DMS153 treated with DMSO at 0.1 percent for 48 hours (cell line): ENCODE data around the gene SLC22A23.

Source experiments
- DNase-seq: peaks from one replicate; lab custom pipeline; 2025; ENCODE audit not compliant: unreplicated experiment; lab: John Stamatoyannopoulos, UW

The SLC22A23 gene

GRCh38 chr6:3372912-3373554, 83.8 kb downstream of the SLC22A23 start:
- no peak for DNase-seq

DNA sequence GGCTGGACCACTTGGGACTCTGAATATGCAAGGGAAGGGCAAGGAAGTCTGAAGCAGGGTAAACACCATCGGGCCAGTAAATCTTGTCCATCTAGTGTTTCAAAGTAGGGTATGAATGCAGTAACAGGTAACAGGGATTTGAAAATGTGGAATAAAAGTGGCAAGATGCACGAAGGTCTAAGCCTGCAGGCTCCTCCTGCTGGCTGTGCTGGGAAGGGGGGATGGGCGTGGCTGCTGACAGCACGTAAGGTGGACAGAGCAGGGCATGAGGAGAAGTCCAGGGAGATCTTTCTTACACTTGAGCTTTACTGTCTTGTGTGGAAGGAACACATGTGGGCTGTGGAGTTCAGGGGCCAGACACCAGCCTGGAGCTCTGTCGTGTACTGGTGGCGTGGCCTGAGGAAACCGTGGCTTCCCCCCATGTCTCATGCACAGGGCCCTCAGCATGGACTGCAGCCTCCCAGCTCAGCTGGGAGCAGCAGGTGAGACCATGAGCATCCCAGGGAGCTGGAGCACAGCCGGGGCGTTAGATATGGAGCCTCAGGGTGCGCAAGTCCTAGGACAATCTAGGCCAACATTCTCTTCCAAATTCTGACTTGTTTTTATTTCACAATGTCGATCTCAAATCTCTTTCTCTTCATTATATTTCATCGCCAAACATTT, 84.5 kb downstream of the SLC22A23 start:
- no peak for DNase-seq

GRCh38 chr6:3371222-3371949, 85.5 kb downstream of the SLC22A23 start:
- DNase-seq = no peak

- no peak for DNase-seq
Measured at GRCh38 chr6:3370361-3371221, 86.3 kb downstream of the SLC22A23 start.

- no peak for DNase-seq
Measured at GRCh38 chr6:3369985-3370360, 86.9 kb downstream of the SLC22A23 start.

GRCh38 chr6:3368685-3369084, 88.2 kb downstream of the SLC22A23 start:
- DNase-seq = no peak

- DNase-seq = no peak
Measured at GRCh38 chr6:3367630-3368029, 89.2 kb downstream of the SLC22A23 start.

DNA sequence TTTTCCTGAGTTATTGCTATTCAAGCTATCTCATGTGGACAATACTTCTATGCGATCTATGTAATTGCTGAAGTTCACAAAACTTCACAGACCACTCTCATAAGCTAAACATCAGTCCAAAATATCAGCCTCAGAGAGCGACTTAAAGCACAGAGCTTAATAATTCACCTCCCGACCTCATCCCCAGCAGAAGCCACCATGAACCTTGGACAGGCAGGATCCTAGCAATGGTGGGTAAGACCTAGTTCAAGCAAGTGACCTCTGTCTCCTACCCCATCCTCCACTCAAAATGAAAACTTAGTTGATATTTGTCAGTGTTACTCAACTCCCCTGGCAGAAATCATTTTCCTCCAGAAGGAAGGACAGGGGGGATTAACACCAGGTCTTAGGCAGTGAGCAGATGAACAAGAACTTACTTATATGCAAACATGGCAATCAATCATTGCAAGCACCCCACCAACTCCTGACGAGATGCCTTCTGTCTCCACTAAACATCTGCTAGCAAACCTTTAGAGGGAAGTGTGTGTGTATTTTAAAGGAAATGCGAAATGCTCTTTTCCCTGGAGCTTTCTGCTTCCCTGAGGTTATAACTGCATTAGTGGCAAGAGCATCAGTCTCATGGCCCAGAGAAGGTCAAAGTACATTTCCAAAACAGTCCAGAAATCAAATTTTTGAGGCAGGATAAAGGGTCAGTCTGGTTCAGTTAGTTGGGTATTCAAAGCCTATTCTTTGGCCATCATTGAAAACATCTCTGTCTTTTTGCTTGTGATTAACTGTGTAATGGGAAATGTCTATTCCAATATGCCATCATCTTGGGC, 90.0 kb downstream of the SLC22A23 start:
- no peak for DNase-seq

DNA sequence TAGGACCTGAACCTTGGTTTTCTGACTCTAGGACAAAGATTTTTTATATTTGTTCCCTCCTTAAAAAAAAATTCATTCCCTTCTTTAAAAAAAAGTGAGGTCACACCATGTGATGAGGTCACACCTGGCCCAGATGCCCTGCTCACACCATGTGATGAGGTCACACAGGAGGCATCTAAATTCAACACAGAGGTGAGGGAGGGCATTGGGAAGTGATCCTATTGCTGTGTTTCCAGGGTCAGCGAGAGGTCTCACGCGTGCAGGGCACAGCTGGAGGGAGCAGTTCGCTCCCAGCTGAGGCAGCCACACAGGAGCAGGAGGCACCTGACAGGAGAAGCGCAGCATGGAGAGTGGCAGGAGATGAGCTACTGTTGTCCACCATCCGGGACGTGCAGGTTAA, 92.5 kb downstream of the SLC22A23 start:
- no peak for DNase-seq

GRCh38 chr6:3363296-3364025, 93.4 kb downstream of the SLC22A23 start:
- DNase-seq = peak; percentile 7

DNA sequence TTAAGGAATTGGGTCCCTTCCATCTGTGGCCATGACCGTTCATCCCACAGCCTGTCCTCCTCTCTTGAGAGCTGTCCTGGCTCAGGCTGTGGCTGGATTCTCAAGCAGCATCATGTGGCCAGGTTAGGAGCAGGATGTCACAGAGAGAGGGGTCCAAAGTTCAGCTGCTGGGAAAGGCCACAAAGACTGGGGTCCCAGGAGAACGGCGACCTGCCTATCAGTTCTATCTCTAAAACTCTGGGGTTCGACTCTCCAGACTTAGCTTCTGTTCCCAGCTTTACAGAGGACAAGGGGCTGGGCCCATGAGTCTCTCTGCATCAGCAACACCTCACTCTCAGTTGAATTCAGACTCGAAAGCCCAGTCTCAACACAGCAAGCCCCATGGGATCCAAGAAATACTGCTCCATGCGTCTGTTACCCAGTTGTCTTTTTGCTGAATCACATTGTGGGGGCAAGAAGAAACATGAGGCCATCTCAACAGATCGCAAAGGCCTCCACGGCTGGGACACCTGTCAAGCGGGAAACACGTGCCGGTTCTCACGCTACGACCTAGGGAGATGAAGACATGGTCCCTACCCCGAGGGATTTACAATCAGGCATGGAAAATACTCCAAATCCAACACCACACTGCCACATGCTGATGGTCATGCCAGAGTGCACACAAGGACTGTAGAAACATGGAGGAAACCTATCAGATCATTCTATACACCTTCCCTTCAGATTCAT, 95.4 kb downstream of the SLC22A23 start:
- DNase-seq = no peak

- DNase-seq = no peak
Measured at GRCh38 chr6:3360727-3361045, 96.2 kb downstream of the SLC22A23 start.

- no peak for DNase-seq
Measured at GRCh38 chr6:3359973-3360726, 96.7 kb downstream of the SLC22A23 start.

DNA sequence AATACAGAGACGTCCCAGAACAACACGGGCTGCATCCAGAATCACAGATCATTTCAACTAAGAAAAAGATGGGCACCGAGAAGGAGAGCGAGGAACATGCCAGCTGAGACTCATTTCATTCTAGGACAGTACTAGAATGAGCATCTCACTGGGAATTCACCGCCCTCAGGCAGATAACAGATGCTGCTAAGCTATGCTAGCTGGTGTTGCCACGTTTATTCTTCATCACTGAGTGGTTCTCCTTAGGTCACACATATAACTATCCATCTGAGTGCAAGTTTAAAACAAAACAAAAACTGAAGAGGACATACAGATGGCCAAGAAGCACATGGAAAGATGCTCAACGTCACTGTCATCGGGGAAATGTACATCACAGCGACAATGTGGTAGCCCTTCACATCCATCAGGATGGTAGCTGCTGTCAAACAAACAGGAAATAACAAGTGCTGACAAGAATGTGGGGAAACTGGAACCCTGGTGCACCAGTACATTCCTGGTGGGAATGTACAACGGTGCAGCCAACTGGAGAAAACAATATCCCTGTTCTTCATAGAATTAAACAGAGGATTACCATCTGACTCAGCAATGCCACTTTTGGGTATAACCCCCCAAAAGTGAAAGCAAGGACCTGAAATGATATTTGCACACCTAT, 97.6 kb downstream of the SLC22A23 start:
- no peak for DNase-seq

DNA sequence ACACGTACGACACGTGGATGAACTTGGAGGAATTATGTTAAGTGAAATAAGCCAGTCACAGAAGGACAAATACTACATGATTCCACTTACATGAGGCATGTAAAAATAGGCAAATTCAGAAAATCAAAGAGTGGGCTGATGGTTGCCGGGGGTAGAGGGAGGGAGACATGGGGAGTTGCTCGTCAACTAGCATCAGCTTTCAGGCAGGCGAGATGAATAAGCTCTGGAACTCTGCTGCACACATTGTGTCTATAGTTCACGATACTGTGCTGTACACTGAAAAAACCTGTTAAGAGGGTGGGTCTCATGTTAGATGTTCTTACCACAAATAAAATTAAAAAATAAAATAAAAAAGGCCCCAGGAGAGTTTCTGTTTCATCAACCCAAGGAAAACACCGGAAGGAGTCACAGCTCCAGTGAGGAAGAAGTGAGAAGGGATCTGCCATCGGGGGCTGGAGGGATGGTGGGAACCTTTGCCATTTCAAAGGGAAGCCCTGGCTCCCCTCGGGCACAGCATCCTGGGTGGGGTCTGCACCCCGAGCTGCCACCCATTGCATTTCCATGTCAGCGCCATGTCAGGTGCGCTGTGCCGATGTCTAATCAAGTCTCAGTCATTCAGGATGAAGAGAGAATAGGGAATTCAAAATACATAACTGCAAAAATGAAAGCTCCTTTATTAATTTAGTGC, 98.3 kb downstream of the SLC22A23 start:
- no peak for DNase-seq

DNA sequence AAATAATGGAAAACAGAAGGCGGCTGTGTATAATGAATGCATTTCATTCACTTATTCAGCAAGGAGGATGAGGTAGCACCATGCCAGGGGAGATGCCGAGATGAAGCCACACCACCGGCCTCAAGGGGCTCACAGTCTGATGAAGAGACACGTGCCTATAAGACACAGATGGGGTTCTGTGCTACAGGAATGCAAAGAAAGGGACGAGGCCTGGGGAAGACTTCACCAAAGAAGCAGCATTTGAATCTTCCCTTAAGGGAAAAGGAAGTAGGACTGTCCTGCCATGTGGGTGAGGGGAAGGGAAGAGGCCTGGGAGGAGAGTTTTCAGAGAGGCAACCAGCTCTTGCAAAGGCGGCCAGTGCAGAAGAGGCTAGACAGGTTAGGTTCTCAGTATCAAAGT, 99.2 kb downstream of the SLC22A23 start:
- no peak for DNase-seq

DNA sequence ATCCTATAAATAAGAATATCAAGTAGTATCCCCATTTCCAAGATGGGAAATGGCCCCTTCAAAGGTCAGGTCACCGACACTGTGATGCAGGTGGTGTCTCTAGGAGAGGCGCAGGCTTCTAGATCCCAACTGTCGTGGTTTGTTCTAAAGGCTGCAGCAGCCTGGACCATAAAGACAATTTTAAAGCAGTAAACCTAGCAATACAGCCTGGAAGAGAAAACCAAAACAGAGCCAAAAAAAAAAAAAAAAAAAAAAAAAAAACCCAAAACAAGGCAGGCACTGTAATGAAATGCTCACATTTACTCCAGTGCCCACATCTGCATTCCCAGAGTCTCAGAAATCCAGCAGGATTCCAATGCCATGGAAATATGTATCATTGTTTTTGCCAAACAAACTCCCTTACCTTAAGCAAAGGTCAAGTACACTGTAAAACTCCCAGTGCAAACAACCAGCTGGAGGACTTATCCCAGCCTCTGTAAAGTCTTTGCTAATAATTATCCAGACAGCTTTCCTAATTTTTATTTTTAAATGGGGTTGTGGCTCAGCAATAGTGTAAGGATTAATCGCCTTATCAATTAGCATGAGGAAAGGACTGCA, 99.9 kb downstream of the SLC22A23 start:
- DNase-seq = no peak
